NB4 (cell line): ENCODE data around the gene OR6B1.
"Not testable (repeated sequence)": the region's sequence is repeated elsewhere in the genome, so short reads cannot be mapped to it uniquely, and the experiment has no call there.

Experiments
- CTCF ChIP-seq: IDR thresholded peaks from one replicate; pipeline ENCODE4 v1.5.1; 2012; ENCODE audit warnings: low read depth, low read length
- MAX ChIP-seq: IDR thresholded peaks from 2 replicates; pipeline ENCODE4 v1.6.1; 2011; ENCODE audit warnings: low read depth, low read length
- MYC ChIP-seq: IDR thresholded peaks from 2 replicates; pipeline ENCODE4 v1.6.1; 2011; ENCODE audit warnings: low read depth, low read length
- POLR2A ChIP-seq: IDR thresholded peaks from 2 replicates; pipeline ENCODE4 v1.6.1; 2011; ENCODE audit warnings: mild to moderate bottlenecking; ENCODE audit not compliant: insufficient read length; ENCODE audit errors: extremely low read depth

GRCh38 chr7:144010061-144010460, 9.9 kb downstream of the OR6B1 start:
- TF ChIP-seq CTCF, POLR2A, MAX, MYC: not testable (repeated sequence)
